NCI-H774 (cell line): ENCODE measurements around the gene MIF4GD.

Source experiments
- DNase-seq: peaks from one replicate; lab custom pipeline; 2025; lab: John Stamatoyannopoulos, UW

The MIF4GD gene

DNA sequence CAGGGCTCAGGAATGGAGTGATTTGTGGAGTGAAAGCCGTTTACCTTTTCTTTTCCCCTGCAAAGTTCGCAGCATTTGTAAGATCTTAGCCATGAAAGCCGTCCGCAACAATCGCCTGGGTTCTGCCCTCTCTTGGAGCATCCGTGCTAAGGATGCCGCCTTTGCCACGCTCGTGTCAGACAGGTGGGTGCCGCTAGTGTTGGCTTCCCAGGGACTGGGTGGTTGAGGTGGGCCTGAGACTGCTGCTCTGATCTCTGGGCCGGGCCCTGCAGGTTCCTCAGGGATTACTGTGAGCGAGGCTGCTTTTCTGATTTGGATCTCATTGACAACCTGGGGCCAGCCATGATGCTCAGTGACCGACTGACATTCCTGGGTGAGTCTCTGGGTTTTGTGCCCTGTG, 38.2 kb downstream of the MIF4GD start:
- no peak for DNase-seq

DNA sequence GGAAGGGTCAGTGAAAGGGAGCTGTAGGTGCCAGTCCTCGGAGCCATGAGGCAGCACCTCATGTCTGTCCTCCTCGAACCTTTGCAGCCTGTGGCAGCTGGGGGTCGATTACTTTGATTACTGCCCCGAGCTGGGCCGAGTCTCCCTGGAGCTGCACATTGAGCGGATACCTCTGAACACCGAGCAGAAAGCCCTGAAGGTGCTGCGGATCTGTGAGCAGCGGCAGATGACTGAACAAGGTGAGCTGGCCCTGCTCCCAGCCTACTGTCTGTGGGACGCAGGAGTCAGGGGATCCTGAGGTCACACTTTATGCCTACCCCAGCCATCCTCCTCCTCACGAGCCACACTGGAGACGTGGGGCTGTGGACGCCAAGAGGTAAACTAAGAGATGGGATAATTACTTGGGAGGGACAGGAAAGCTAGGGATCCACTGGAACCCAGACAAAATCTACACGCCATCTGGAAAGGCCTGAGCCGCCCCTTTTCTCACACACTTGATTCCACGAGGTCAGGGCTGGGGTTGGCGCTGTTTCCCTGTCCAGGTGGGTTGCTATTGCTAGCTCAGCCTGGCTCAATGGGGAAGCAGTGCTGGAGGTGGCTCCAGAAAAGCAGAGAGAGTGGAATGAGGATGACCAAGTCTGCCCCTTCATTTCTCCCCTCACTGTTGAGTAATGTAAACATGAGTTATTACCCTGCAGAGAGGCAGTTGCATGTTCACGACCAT, 39.1 kb downstream of the MIF4GD start:
- DNase-seq: no peak

GRCh38 chr17:75231071-75231470, 40.0 kb downstream of the MIF4GD start:
- DNase-seq: no peak

DNA sequence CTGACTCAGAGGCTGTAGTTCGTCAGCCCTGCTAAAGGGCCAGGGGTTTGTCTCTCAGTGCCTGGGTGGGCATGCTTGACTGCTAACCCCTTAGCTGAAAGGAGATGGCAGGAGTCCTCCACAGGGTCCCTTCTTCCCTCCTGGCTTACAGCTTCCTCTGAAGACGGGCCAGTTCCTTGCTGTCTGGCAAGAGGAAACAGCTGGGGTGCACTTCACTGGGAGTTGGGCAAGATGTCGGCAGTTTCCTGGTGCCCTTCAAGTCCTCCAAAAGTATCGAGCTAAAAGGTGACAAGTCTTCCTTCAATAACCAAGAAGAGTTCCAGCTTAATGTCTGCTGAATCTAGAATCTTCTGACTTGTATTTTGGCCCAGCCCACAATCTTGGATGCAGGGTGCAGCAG, 42.2 kb downstream of the MIF4GD start:
- no peak for DNase-seq

GRCh38 chr17:75228305-75228704, 42.7 kb downstream of the MIF4GD start:
- DNase-seq: no peak

DNA sequence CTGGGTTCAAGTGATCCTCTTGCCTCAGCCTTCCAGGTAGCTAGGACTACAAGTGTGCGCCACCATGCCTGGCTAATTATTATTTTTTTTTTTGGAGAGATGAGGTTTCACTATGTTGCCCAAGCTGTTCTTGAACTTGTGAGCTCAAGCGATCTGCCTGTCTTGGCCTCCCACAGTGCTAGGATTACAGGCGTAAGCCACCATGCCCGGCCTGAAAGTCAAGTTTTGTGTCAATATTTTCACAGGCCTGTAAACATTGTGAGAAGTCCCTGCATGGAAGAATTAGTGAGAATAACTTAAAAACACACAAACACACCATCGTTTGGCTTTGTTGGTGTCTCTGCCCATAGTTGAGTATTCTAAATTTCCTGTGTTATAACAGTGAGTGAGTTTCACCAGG, 43.3 kb downstream of the MIF4GD start:
- no peak for DNase-seq

GRCh38 chr17:75225016-75225415, 46.0 kb downstream of the MIF4GD start:
- no peak for DNase-seq

GRCh38 chr17:75219815-75220214, 51.2 kb downstream of the MIF4GD start:
- DNase-seq: no peak

DNA sequence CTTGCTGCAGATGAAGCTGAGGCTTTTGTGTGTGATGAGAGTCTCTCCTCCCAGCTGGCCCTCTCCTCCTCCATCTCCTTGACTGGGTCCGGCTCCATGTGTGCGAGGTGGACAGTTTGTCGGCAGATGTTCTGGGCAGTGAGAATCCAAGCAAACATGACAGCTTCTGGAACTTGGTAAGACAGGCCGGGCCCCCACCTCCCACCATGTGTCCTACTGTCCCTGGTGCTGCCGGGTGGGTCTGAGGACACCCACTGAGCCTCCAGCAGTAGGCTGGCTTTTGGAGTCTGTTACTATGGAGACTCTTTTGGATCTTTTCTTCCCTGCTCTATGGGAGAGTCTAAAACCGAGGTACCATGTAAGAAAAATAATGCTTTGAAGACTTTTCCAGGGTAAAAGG, 52.9 kb downstream of the MIF4GD start:
- no peak for DNase-seq
